GM12891 (cell line): ENCODE measurements around the gene CDH24.

Source experiments
- DNase-seq: peaks from one replicate; pipeline ENCODE4 v3.0.0; 2011; ENCODE audit warnings: low spot score; ENCODE audit not compliant: insufficient read length
- FAIRE-seq: peaks from 2 replicates; lab custom pipeline; 2011; peaks lifted over from hg19 to GRCh38; lab: Jason Lieb, UNC
- PAX5 ChIP-seq: IDR thresholded peaks from 2 replicates; pipeline ENCODE4 v1.6.1; 2011; ENCODE audit warnings: low read length, moderate library complexity, mild to moderate bottlenecking; ENCODE audit not compliant: insufficient read depth, severe bottlenecking
- POLR2A ChIP-seq: IDR thresholded peaks from 2 replicates; pipeline ENCODE4 v1.6.1; 2011; ENCODE audit warnings: low read depth, low read length, control low read depth
- POLR2AphosphoS5 ChIP-seq: IDR thresholded peaks from 2 replicates; pipeline ENCODE4 v1.6.1; 2011; ENCODE audit warnings: low read depth, low read length, control low read depth
- POU2F2 ChIP-seq: IDR thresholded peaks from 2 replicates; pipeline ENCODE4 v1.6.1; 2011; ENCODE audit warnings: low read depth, mild to moderate bottlenecking, control low read depth, low read length, moderate library complexity
- SPI1 ChIP-seq: IDR thresholded peaks from 2 replicates; pipeline ENCODE4 v1.6.1; 2011; ENCODE audit warnings: low read depth, low read length, control low read depth
- TAF1 ChIP-seq: IDR thresholded peaks from 2 replicates; pipeline ENCODE4 v1.6.1; 2011; ENCODE audit warnings: low read depth, low read length, control low read depth

Gene CDH24

DNA sequence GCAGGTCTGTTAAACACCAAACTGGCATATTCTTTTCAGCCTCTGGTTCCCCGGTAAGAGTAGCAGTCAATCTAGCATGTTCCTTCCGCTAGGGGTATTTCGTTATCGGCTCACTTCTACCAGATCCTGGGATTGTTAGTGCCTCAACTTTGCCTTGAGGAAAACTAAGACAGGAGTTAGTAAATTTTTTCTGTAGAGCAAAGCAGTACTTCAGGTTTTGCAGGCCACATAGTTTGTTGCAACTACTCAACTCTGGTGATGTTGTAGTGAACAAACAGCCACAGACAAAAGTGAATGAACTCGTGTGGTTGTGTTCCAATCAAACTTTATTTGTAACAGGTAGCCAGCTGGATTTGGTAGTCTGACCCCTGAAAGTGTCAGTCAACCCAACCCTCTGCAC lies 6.3 kb upstream of the CDH24 start:
- TF ChIP-seq POLR2AphosphoS5 (no peak), PAX5 (no peak), POLR2A (no peak), SPI1 (no peak), POU2F2 (no peak), TAF1 (no peak)
- DNase-seq (no peak), FAIRE-seq (no peak)

GRCh38 chr14:23062002-23062401 lies 4.7 kb upstream of the CDH24 start:
- no peak for FAIRE-seq
- no peak for DNase-seq

GRCh38 chr14:23060536-23061260 lies 3.4 kb upstream of the CDH24 start:
- no peak for TF ChIP-seq PAX5
- TF ChIP-seq SPI1: no peak
- no peak for TF ChIP-seq POLR2A
- TF ChIP-seq POU2F2: no peak
- no peak for TF ChIP-seq TAF1
- no peak for TF ChIP-seq POLR2AphosphoS5
- FAIRE-seq (no peak), DNase-seq (no peak)

More at GRCh38 chr14:23062002-23062401, 4.7 kb upstream of the CDH24 start:
- TF ChIP-seq POLR2AphosphoS5 (no peak), POU2F2 (no peak), TAF1 (no peak), POLR2A (no peak), PAX5 (no peak), SPI1 (no peak)

GRCh38 chr14:23058654-23059504 lies 1.6 kb upstream of the CDH24 start:
- DNase-seq: no peak
- FAIRE-seq: no peak
- TF ChIP-seq POLR2AphosphoS5 (peak; percentile 37; the same call in 1 of the 2 replicates), TAF1 (no peak)

GRCh38 chr14:23057757-23058653 lies 685 bp upstream of the CDH24 start:
- FAIRE-seq: peak; percentile 94
- TF ChIP-seq TAF1 (no peak), POLR2AphosphoS5 (peak; percentile 51), PAX5 (no peak), POU2F2 (peak; percentile 71; the same call in 1 of the 2 replicates), POLR2A (peak; percentile 47; the same call in 1 of the 2 replicates)
- DNase-seq: peak; percentile 94

- TF ChIP-seq POLR2A (no peak), TAF1 (no peak)
- peak; percentile 94 for DNase-seq
- peak; percentile 87 for FAIRE-seq
Observed at GRCh38 chr14:23056145-23056955, 970 bp downstream of the CDH24 start.

GRCh38 chr14:23055621-23056144 lies 1.6 kb downstream of the CDH24 start:
- no peak for FAIRE-seq
- TF ChIP-seq POLR2A (no peak), PAX5 (no peak), TAF1 (no peak), POLR2AphosphoS5 (no peak), POU2F2 (no peak), SPI1 (no peak)
- DNase-seq: no peak

DNA sequence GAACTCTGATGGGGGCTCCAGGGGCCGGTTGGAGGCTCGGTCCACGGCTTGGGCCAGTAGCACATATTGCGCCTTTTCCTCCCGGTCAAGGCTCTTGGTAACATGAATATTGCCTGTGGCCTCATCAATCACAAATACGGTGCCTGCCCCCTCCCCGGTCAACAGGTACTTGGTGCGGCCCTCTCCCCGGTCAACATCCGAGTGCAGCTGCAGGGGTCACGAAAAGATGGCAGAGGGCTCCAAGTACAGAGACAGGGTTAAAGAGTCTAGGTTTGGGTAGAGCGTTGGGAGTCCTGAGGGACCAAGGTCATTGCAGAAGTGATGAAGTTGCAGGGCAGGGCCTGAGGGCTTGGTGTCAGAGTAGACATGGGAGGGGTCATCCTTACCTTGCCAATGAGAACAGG lies 2.2 kb downstream of the CDH24 start:
- TF ChIP-seq PAX5: no peak
- TF ChIP-seq TAF1: no peak
- TF ChIP-seq POLR2A: no peak
- TF ChIP-seq SPI1: no peak
- TF ChIP-seq POU2F2: no peak
- FAIRE-seq: no peak
- DNase-seq: no peak
